HFF-Myc (cell line): ENCODE data around the gene ATP6V1B1.

Source experiments
- DNase-seq: peaks from one replicate; pipeline ENCODE4 v3.0.0-alpha.2; 2011; ENCODE audit warnings: low read depth; ENCODE audit errors: extremely low read depth
- H3K4me3 ChIP-seq: replicated peaks from 2 replicates; pipeline ENCODE4 v1.5.1; 2011; ENCODE audit warnings: low read depth, mild to moderate bottlenecking, control low read depth, low read length
- TF ChIP-seq, protein P1 (sequence below): IDR thresholded peaks from 2 replicates; pipeline ENCODE4 v1.5.1; 2012; ENCODE audit warnings: mild to moderate bottlenecking, low read depth, low read length, control low read depth; ENCODE audit errors: missing control alignments

ATP6V1B1 gene

DNA sequence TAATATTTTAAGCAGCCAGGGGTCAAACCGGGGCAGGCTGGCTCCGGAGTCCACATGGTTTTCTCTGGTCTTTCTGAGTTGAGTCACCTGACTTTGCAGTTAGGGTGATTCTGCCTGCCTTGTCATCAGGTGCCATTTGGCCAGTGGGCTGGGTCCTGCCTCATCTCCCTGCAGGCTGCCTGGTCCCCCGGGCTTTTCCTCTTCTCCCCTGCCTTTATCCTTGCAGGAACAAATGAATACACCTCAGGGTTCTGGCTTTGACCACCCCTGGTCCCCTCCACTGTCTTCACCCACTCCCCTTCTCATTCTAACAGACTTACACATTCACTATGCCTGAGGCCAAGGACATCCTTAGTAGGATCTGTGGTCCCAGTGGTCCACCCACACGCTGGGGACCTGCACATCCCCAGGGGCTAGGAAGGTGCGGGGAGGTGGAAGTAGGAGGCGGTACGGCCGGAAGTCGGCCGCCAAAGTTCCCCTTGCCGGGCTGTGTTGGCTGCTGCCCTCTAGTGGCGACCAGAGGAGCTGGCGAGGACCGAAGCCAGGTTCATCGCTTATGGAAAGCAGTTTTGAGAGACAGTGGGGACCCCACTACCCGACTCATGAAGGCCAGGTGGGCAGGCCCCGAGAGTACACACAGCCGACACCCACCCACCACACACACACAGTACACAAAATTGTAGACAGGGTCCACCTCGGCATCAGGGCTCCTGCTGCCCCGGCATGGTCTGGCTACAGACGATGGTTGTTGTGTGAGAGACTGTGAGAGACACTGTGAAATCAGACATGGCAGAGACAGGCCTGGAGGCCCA lies 65.3 kb downstream of the ATP6V1B1 start:
- 0 out of 2 replicates have a peak overlapping the region, but pooled peaks have one; percentile 13 for H3K4me3 ChIP-seq
- peak; percentile 21 for DNase-seq
- TF ChIP-seq, protein P1, sequence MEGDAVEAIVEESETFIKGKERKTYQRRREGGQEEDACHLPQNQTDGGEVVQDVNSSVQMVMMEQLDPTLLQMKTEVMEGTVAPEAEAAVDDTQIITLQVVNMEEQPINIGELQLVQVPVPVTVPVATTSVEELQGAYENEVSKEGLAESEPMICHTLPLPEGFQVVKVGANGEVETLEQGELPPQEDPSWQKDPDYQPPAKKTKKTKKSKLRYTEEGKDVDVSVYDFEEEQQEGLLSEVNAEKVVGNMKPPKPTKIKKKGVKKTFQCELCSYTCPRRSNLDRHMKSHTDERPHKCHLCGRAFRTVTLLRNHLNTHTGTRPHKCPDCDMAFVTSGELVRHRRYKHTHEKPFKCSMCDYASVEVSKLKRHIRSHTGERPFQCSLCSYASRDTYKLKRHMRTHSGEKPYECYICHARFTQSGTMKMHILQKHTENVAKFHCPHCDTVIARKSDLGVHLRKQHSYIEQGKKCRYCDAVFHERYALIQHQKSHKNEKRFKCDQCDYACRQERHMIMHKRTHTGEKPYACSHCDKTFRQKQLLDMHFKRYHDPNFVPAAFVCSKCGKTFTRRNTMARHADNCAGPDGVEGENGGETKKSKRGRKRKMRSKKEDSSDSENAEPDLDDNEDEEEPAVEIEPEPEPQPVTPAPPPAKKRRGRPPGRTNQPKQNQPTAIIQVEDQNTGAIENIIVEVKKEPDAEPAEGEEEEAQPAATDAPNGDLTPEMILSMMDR: peak; percentile 93

DNA sequence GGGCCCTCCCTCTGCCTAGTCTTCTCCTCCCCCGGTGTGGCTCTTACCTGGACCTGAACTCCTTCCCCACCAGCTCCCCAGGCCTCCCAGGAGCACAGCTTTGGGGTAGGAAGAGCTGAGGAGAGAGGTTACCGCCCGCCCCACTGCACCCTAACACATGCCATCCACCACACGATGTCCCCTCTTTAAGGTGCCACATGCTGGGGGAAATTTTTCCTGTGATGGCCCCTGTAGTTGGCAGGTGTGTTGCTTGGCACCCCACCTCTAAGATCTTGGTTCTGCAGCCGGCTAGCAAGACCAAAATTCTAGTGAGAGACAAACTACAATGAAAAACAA lies 65.9 kb downstream of the ATP6V1B1 start:
- DNase-seq: no peak
- no peak overlapping the region for H3K4me3 ChIP-seq
- TF ChIP-seq, protein P1: no peak

DNA sequence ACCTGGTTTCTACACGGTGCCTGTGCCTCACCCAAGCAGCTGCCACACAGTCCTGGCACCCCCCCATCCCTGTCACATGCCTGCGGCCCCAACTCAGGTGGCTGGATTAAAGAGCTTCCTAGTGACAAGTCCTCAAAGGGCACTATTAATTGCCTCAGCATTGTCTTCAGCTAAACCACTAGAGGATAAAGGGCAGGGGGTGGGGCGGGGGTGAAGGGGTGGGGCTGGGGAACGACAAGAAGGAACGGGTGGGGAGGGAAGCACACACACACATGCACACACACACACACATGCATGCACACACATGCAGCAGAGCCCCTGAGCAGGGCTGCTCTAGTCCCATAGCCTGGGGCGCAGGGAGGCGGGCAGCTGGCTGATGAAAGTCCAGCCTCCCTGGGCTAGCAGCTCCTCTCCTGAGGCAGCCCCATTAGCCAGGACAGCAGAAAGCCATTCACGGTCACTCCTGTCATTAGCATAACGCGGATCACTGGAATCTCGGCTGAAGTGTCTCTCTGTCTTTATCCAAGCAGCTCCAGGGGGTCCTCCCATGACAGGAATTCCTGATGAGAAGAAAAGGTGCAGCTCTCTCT lies 66.4 kb downstream of the ATP6V1B1 start:
- TF ChIP-seq, protein P1: no peak
- no peak for DNase-seq
- H3K4me3 ChIP-seq: no peak overlapping the region

DNA sequence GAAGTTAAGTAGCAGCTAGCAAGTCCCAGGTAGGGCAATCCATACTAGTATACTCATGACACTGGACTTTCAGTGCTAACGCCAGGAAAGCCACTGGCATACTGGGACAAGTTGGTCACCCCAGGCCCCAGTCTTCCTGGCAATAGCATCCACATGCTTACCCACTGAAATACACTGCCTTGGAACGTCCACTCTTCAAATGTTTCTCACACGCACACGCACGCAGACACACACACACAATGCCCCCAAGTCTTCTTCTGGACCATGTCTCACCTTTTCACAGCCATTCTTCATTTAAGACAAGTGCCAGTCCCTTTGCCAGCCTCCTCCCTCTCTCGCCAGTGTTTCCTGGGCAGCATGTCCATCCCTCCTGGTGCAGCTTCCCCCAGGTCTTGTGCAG lies 67.7 kb downstream of the ATP6V1B1 start:
- TF ChIP-seq, protein P1: no peak
- no peak for DNase-seq

DNA sequence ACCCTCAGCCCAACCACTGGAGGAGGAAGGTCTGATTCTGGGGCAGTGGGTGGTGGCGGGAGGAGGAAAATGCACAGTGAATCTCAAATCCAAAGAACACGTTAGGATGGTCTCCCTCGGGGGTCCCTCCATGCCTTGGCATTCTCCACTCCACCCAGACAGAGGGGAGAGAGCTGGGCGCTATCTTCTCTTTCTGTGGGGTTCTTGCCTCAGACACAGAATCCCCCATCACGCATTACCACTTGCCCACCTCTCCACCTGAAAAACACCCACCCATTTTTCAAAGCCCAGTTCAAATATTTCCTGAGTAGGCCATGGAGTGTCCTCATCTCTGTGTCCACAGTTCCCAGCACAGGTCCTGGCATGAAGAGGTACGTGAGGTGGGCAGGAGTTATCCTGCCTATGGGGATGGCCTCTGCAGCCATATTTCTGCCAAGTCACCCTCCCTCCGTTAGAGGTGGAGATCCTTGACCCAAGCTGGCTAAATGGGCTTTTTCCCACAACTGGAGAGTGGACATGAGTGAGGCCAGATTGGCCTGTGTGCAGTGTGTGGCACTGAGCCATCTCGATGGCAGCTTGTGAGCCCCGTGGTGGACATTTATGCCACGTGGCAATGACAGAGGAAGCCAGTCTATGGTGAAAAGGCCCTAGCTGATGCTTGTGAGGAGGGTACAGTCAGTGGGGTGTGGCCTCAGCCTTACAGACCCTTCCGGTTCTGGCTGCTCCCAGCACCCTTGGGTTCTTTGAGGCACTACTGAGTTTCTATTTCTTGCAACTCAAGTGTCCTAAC lies 68.5 kb downstream of the ATP6V1B1 start:
- TF ChIP-seq, protein P1: no peak
- no peak for DNase-seq

More for the DNA sequence above, 67.7 kb downstream of the ATP6V1B1 start:
- no peak overlapping the region for H3K4me3 ChIP-seq

DNA sequence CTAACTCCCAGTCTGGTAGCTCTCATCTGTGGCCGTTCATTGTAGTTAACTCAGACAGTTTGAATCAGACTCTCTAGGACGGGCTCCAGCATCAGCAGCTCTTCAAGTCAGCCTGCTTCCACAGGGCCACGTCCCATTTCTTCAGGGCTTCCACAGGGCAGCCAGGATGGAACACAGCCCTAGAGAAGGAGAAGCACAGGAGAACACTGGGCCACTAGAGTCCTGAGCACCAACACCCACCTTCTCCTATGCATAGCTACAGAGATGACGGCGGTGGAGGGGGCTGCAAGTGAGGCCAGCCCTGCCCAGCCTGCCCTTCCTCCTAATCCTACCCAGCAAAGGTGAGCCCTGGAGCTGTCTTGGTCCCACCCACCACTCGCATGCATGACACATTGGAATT lies 69.2 kb downstream of the ATP6V1B1 start:
- no peak for DNase-seq
- no peak overlapping the region for H3K4me3 ChIP-seq
- TF ChIP-seq, protein P1: no peak

More for the DNA sequence above, 68.5 kb downstream of the ATP6V1B1 start:
- H3K4me3 ChIP-seq: no peak overlapping the region
